C1 segment of cervical spinal cord (tissue), 14 donors: ENCODE results near the gene ARID4A.
"Not testable (repeated sequence)": the region's sequence is repeated elsewhere in the genome, so short reads cannot be mapped to it uniquely, and the experiment has no call there.

Experiments
- DNase-seq, 14 donors: peaks; one replicate each; lab custom pipeline; 2025; lab: John Stamatoyannopoulos, UW

The ARID4A gene

GRCh38 chr14:58288106-58288792 is 10.1 kb upstream of the ARID4A start:
- DNase-seq: no peak

DNA sequence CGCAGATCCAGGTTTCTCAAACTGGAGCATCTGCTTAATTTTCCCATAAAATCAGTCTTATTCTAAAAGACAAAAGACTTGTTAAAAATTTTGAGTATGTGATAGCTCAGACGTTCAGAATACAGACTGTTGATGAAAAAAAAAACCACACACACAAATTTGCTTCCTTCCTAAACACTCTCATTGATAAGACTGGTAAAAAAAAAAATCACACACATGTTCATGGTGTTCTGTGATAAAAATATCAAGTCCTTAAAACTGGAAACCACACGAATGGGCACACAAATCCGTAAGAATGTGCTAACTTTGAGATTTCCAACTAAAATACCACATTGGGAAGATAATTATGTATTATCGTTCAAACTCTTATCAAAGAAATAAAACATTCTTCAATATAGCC is 6.7 kb upstream of the ARID4A start:
- no peak for DNase-seq

DNA sequence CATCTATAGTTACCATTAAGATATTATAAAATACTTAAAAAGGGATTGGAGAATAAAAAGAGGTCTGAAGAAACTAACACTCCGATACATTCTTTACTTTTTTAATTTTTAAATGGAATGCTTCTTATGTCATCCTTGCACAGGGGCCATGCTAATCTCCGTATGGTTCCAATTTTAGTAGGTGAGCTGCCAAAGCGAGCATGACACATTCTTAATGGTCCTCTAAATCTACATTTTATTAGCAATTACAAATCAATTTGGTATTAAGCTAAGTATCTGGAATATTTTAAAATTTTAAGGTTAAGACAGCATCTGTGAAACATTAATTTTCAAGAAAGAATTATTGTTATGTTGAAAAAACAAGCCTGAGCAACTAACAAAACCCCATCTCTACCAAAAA is 6.2 kb upstream of the ARID4A start:
- no peak for DNase-seq

- DNase-seq: no peak
Observed at GRCh38 chr14:58294201-58294600, 4.2 kb upstream of the ARID4A start.

DNA sequence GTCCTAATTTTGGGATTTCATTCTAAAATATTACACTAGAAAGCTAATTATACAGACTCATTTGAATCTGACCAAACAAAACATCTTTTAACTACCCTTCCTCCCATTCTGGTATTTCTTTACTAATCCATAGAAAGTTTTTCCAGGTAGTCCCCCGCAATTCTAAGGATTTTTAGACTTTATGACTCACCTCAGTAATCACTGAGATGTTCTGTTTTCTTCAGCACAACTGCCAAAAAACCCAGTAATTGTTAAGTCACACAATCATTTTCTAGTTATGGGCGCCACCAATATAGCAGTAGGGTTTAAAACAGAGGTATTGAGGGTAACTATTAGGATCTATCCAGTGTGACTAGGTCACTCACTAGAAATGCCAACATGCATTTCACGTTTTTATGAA is 1.6 kb upstream of the ARID4A start:
- no peak for DNase-seq

GRCh38 chr14:58297412-58297761 is 968 bp upstream of the ARID4A start:
- no peak for DNase-seq

- peak; percentile 92 to 100 (median 99) for DNase-seq
Observed at GRCh38 chr14:58297762-58298476, 436 bp upstream of the ARID4A start.

- DNase-seq: peak in 10 of 14 donors; percentile 14 to 67 (median 48)
Observed at GRCh38 chr14:58299401-58300330, 1.3 kb downstream of the ARID4A start.

- peak in 1 of 14 donors; percentile 22 for DNase-seq
Observed at GRCh38 chr14:58301416-58301815, 3.1 kb downstream of the ARID4A start.

- DNase-seq: no peak
Observed at GRCh38 chr14:58305730-58306129, 7.4 kb downstream of the ARID4A start.

DNA sequence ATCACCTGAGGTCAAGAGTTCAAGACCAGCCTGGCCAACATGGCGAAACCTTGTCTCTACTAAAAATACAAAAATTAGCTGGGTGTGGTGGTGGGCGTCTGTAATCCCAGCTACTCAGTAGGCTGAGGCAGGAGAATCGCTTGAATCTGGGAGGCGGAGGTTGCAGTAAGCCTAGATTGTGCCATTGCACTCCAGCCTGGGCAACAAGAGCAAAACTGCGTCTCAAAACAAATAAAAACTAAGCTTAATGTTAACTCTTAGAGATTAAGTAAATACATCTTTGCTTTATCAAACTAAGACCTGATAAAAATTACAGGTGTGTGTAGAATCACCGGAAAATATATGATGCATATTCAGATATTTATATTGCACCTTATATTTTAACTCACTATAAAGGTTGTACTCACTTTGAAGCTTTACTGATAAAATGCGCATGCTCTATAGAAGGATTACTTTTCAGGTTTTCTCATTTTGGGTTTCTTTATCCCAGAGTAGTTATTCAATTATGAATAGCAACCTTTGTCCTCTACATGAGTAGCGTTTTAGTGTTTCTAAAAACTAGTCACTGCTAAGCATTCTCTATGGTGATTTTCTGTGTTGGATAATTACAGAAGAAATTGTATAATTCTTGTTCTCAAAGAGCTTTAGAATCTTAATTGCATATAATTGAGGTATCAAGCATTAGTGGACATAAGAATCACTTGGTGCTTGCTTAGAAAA is 9.4 kb downstream of the ARID4A start:
- DNase-seq: no peak

DNA sequence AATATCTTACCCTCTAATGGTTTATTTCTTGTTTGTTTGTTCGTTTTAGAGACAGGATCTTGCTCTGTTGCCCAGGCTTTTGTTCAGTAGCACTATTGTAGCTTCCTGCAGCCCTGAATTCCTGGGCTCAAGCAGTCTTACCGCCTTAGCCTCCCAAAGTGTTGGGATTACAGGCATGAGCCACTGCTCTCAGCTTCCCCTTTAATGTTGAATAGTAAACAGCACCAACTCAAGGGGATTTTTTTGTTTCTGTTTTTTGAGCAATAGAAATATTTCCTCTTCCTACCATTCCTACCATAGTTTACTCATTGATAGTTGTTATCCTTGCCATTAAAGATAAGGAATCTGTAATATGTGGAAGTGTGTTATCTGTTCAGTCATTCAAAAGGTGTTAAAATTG is 10.7 kb downstream of the ARID4A start:
- no peak for DNase-seq

DNA sequence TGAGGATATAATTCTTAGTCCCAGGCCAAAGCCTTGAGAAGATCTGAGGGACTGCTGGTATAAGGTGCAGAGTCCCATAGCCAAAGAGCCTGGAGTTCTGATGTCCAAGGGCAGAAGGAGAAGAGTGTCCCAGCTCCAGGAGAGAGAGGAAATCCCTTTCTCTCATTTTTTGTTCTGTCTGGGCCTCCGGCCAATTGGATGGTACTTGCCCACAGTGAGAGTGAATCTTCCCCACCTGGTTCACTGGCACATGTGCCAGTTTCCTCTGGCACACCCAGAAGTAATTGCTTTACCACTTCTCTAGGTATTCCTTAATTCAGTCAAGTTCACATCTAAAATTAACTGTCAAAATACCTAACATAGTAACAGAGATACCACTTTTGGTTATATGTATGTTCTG is 15.3 kb downstream of the ARID4A start:
- DNase-seq: peak in 1 of 14 donors; percentile 43

- DNase-seq: no peak
Observed at GRCh38 chr14:58315606-58316005, 17.3 kb downstream of the ARID4A start.

DNA sequence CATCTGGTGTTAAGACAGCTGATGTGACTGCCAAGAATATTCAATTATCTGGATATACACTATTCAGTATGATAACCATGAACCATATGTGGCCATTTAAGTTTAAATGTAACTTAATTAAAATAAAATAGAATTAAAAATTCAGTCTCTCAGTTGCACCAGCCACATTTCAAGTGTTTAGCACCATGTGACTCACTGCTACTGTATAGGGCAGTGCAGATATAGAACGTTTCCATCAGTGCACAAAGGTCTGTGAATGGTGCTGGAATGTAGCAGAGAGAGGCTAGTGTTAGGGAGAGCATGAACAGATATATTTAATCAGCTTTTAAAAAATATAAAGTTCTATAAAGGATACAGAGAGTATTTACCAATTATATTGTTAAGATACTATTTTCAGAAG is 28.7 kb downstream of the ARID4A start:
- no peak for DNase-seq

DNA sequence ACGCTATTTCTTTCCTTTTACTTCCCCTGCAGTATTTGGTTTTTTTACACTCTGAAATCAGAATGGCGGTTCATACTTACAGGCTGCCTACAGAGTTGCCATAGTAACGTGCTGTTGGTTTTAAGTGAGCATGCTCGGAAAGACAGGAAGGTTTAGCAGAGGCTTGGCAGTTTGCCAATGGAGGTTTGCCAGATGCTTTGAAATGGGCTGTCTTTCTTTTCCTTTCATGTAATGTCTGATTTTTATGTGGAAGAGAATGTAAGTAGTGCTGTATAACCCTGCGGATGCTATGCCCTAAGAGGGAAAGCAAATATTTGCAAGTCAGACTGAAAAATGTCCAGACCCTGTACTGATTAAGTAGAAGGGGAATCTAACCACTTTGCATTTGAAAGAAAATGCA is 32.8 kb downstream of the ARID4A start:
- peak in 13 of 14 donors; percentile 6 to 89 (median 59) for DNase-seq

- peak in 1 of 14 donors; percentile 47 for DNase-seq
Observed at GRCh38 chr14:58332561-58332960, 34.2 kb downstream of the ARID4A start.

DNA sequence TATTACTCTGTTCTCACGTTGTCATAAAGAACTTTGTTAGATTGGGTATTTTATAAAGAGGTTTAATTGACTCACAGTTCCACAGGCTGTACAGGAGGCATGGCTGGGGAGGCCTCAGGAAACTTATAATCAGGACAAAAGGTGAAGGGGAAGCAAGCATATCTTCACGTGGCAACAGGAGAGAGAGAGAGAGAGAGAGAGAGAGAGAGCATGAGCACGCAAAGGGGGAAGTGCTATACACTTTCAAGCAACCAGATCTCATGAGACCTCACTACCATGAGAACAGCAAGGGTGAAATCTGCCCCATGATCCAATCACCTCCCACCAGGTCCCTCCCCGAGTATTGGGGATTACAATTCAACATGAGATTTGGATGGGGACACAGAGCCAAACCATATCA is 41.3 kb downstream of the ARID4A start:
- DNase-seq: not testable (repeated sequence)

DNA sequence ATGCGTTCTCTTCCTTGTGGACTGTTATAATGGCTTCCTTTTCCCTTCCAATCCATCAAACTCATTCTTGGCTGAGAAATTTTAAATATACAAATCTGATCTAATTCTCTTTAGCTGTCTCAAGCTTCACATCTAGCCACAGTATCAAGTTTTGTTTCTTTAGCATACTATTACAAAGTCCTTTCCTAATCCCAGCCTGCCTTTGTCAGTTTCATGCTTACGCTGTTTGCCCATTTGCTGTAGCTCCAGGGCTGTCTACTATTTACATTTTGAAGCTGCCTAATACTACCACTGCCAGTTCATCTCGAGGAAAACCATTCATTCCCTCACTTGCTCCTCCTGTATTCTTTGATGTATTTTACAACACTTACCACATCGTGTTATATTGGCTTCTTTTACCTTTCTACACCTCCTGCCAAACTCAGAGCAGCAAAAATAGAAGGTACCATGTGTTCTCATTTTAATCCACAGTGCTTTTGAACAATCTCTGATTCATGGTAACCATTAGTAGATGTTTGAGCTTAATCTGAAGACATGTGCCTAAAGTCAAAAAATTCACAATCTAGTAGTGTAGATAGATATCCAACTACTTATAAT is 42.9 kb downstream of the ARID4A start:
- peak in 1 of 14 donors; percentile 54 for DNase-seq

- DNase-seq: not testable (repeated sequence)
Observed at GRCh38 chr14:58343535-58343934, 45.2 kb downstream of the ARID4A start.
